Measurements from ENCODE around the gene RAC2.

GRCh38 chr22:37288521-37288920 lies 44.5 kb upstream of the RAC2 start:
- TF ChIP-seq CTCF (IDR thresholded peaks at IDR 0.05; ENCODE audit: poor library complexity), result no peak
- no peak for TF ChIP-seq EZH2 (IDR thresholded peaks at IDR 0.05; ENCODE audit: borderline replicate concordance)
